ENCODE results near the gene ZNF445. TPM values are rescaled to one million over a fixed set of nuclear protein-coding genes. Genes with fewer than 3 reads are reported as not detected.
"Not testable (repeated sequence)": the region's sequence is repeated elsewhere in the genome, so short reads cannot be mapped to it uniquely, and the experiment has no call there.

The ZNF445 gene
- polyA plus RNA-seq, 4 donors: 17.7 to 31.4 (median 24.2) TPM

GRCh38 chr3:44478055-44478468, 592 bp upstream of the ZNF445 start:
- no peak for DNase-seq (ENCODE audit: low read depth in 4 of 4, low spot score in 2 of 4)

GRCh38 chr3:44476963-44477311, 533 bp downstream of the ZNF445 start:
- DNase-seq (ENCODE audit: low read depth in 4 of 4, low spot score in 2 of 4): peak in 1 of 4 donors; percentile 6

- peak in 2 of 4 donors; percentile 3 to 19 for DNase-seq (ENCODE audit: low read depth in 4 of 4, low spot score in 2 of 4)
Measured at GRCh38 chr3:44476181-44476611, 1.3 kb downstream of the ZNF445 start.

GRCh38 chr3:44474886-44475285, 2.6 kb downstream of the ZNF445 start:
- DNase-seq (ENCODE audit: low read depth in 4 of 4, low spot score in 2 of 4): not testable (repeated sequence)

- no peak for DNase-seq (ENCODE audit: low read depth in 4 of 4, low spot score in 2 of 4)
Measured at GRCh38 chr3:44470430-44470829, 7.0 kb downstream of the ZNF445 start.

- no peak for DNase-seq (ENCODE audit: low read depth in 4 of 4, low spot score in 2 of 4)
Measured at GRCh38 chr3:44469914-44470313, 7.6 kb downstream of the ZNF445 start.

GRCh38 chr3:44468572-44469520, 8.6 kb downstream of the ZNF445 start:
- no peak for DNase-seq (ENCODE audit: low read depth in 4 of 4, low spot score in 2 of 4)

GRCh38 chr3:44468099-44468537, 9.4 kb downstream of the ZNF445 start:
- DNase-seq (ENCODE audit: low read depth in 4 of 4, low spot score in 2 of 4): not testable (repeated sequence)

- no peak for DNase-seq (ENCODE audit: low read depth in 4 of 4, low spot score in 2 of 4)
Measured at GRCh38 chr3:44467241-44467640, 10.2 kb downstream of the ZNF445 start.

GRCh38 chr3:44464920-44465319, 12.6 kb downstream of the ZNF445 start:
- DNase-seq (ENCODE audit: low read depth in 4 of 4, low spot score in 2 of 4): not testable (repeated sequence)

- no peak for DNase-seq (ENCODE audit: low read depth in 4 of 4, low spot score in 2 of 4)
Measured at GRCh38 chr3:44464509-44464908, 13.0 kb downstream of the ZNF445 start.

- DNase-seq (ENCODE audit: low read depth in 4 of 4, low spot score in 2 of 4): not testable (repeated sequence)
Measured at GRCh38 chr3:44460050-44460449, 17.4 kb downstream of the ZNF445 start.

- DNase-seq (ENCODE audit: low read depth in 4 of 4, low spot score in 2 of 4): no peak
Measured at GRCh38 chr3:44455318-44455717, 22.2 kb downstream of the ZNF445 start.

GRCh38 chr3:44454258-44454657, 23.2 kb downstream of the ZNF445 start:
- no peak for DNase-seq (ENCODE audit: low read depth in 4 of 4, low spot score in 2 of 4)

- DNase-seq (ENCODE audit: low read depth in 4 of 4, low spot score in 2 of 4): no peak
Measured at GRCh38 chr3:44451441-44451840, 26.0 kb downstream of the ZNF445 start.

GRCh38 chr3:44446929-44447328, 30.5 kb downstream of the ZNF445 start:
- DNase-seq (ENCODE audit: low read depth in 4 of 4, low spot score in 2 of 4): no peak

- DNase-seq (ENCODE audit: low read depth in 4 of 4, low spot score in 2 of 4): no peak
Measured at GRCh38 chr3:44445786-44446185, 31.7 kb downstream of the ZNF445 start.

GRCh38 chr3:44444896-44445691, 32.4 kb downstream of the ZNF445 start:
- no peak for DNase-seq (ENCODE audit: low read depth in 4 of 4, low spot score in 2 of 4)

- no peak for DNase-seq (ENCODE audit: low read depth in 4 of 4, low spot score in 2 of 4)
Measured at GRCh38 chr3:44444437-44444836, 33.0 kb downstream of the ZNF445 start.

- DNase-seq (ENCODE audit: low read depth in 4 of 4, low spot score in 2 of 4): no peak
Measured at GRCh38 chr3:44442596-44443309, 34.7 kb downstream of the ZNF445 start.

Data from left renal cortex interstitium (tissue), 4 donors.